ENCODE data around the gene TYMP. TPM values are rescaled to one million over a fixed set of nuclear protein-coding genes. Genes with fewer than 3 reads are reported as not detected.

TYMP gene
- total and polyA plus RNA-seq, 10 of the 15 experiments (the other 5 are each of a cell fraction or from before 2014, with no cell fraction given) = 0.42 to 57.8 (median 24.6) TPM

DNA sequence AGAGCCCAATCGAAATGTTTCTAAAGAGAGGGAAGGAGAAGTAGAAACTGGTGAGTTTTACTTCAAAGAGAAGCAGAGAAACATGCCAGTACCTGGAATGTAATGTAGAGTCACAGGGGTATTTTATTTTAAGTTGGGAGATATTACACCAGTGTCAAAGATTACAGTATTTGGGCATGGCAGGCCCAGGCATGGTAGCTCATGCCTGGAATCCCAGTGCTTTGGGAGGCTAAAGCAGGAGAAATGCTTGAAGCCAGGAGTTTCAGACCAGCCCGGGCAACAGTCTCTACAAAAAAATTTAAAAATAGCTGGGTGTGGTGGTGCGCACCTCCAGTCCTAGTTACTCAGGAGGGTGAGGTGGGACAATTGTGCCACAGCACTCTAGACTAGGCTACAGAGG is 30.2 kb upstream of the TYMP start (continued):
- TF ChIP-seq, protein P1, sequence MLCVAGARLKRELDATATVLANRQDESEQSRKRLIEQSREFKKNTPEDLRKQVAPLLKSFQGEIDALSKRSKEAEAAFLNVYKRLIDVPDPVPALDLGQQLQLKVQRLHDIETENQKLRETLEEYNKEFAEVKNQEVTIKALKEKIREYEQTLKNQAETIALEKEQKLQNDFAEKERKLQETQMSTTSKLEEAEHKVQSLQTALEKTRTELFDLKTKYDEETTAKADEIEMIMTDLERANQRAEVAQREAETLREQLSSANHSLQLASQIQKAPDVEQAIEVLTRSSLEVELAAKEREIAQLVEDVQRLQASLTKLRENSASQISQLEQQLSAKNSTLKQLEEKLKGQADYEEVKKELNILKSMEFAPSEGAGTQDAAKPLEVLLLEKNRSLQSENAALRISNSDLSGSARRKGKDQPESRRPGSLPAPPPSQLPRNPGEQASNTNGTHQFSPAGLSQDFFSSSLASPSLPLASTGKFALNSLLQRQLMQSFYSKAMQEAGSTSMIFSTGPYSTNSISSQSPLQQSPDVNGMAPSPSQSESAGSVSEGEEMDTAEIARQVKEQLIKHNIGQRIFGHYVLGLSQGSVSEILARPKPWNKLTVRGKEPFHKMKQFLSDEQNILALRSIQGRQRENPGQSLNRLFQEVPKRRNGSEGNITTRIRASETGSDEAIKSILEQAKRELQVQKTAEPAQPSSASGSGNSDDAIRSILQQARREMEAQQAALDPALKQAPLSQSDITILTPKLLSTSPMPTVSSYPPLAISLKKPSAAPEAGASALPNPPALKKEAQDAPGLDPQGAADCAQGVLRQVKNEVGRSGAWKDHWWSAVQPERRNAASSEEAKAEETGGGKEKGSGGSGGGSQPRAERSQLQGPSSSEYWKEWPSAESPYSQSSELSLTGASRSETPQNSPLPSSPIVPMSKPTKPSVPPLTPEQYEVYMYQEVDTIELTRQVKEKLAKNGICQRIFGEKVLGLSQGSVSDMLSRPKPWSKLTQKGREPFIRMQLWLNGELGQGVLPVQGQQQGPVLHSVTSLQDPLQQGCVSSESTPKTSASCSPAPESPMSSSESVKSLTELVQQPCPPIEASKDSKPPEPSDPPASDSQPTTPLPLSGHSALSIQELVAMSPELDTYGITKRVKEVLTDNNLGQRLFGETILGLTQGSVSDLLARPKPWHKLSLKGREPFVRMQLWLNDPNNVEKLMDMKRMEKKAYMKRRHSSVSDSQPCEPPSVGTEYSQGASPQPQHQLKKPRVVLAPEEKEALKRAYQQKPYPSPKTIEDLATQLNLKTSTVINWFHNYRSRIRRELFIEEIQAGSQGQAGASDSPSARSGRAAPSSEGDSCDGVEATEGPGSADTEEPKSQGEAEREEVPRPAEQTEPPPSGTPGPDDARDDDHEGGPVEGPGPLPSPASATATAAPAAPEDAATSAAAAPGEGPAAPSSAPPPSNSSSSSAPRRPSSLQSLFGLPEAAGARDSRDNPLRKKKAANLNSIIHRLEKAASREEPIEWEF (IDR thresholded peaks at IDR 0.05; ENCODE audit: insufficient replicate concordance, low read depth, low read length) = no peak

DNA sequence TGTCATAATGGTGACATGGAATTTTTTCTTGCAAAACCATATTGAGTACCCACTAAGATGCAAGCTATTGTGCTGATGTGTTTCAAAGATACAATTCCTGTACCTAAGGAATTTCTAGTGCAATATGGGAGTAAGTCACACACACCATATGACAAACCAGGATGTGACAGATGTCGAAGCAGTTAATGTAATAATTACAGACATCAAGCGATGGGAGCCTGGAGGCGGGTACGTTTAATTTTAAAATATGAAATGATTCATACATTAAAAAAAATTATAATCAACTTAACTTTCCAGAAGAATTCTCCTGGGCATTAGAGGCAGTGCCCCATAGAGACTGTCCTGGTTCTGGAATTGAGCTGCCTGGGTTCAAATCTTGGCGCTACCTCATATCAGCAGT is 26.9 kb upstream of the TYMP start:
- no peaks in the 10 kb centered on the region for H3K79me2 ChIP-seq (ENCODE audit: control insufficient read depth, insufficient read depth, low read length)
- in situ Hi-C loops (cut with MboI) (no loop called here), intact Hi-C loops (cut with micrococcal nuclease; ENCODE audit: unreplicated experiment) (no loop called here)
- H2AFZ ChIP-seq (ENCODE audit: control insufficient read depth, low read depth, low read length) = no peak overlapping the region
- BruUV-seq (replicated peaks) = no TSS peak
- ATAC-seq = no peak
- no peak overlapping the region for H3K4me3 ChIP-seq
- POLR2A ChIA-PET = no interaction called here
- no peak overlapping the region for H3K4me2 ChIP-seq (ENCODE audit: control insufficient read depth, insufficient read depth)
- H3K4me1 ChIP-seq (ENCODE audit: control insufficient read depth, insufficient read depth, low read length) = no peaks in the 10 kb centered on the region
- SMC1A ChIA-PET (ENCODE audit: uncharacterized antibody, unreplicated experiment) = interaction anchor here (1.1 to 1.5 kb wide), 3 partner anchors 14 to 34 kb away, joined by 3 to 4 read pairs (median 3); no protein-coding TSS in a partner anchor
- H3K27ac ChIP-seq (ENCODE audit: control insufficient read depth, insufficient read depth) = no peak overlapping the region
- FAIRE-seq = no peak
- RAD21 ChIA-PET (ENCODE audit: unreplicated experiment) = interaction anchor here (0.9 kb wide), 2 partner anchors 9 to 30 kb away, joined by 3 read pairs; no protein-coding TSS in a partner anchor
- H3K27me3 ChIP-seq (replicated peaks in 1 of 2; ENCODE audit: control insufficient read depth in 2 of 2, insufficient read depth in 2 of 2, low read length in 1 of 2) = peaks cover 0 to 1% of the 10 kb centered on the region in 2 experiments; a peak in 1 of 4 replicates
- H3K9ac ChIP-seq (ENCODE audit: control insufficient read depth, insufficient read depth, low read length) = no peak overlapping the region
- no peaks in the 10 kb centered on the region for H3K36me3 ChIP-seq (ENCODE audit: control insufficient read depth in 2 of 2, insufficient read depth in 2 of 2, low read length in 1 of 2)
- no peaks in the 10 kb centered on the region for H4K20me1 ChIP-seq (ENCODE audit: control insufficient read depth, insufficient read depth)
- 16% methylated on average over 5 of the region's 5 CpGs for WGBS (ENCODE audit: insufficient coverage, insufficient replicate concordance, low lambda C conversion rate, missing lambda C conversion rate)
- CTCF ChIA-PET = interaction anchor here (0.7 to 1.8 kb wide), 7 partner anchors 9 to 280 kb away, joined by 3 to 6 read pairs (median 4); partner anchors contain the start of genes LMF2, NCAPH2 and SCO2
- no peaks in the 10 kb centered on the region for H3K9me3 ChIP-seq (replicated peaks; ENCODE audit: control insufficient read depth, insufficient read depth, low read length)
- no peak for DNase-seq (ENCODE audit: low read depth, low spot score)
- TF ChIP-seq JUND (IDR thresholded peaks at IDR 0.05; ENCODE audit: low read depth, low read length) (no peak), CHD1 (IDR thresholded peaks at IDR 0.05; ENCODE audit: low read depth, low read length) (no peak), TBL1XR1 (IDR thresholded peaks at IDR 0.05; ENCODE audit: low read depth, low read length) (no peak), KLF5 (IDR thresholded peaks at IDR 0.05; ENCODE audit: partially characterized antibody) (no peak), HCFC1 (IDR thresholded peaks at IDR 0.05; ENCODE audit: low read length) (no peak), BRCA1 (IDR thresholded peaks at IDR 0.05; ENCODE audit: low read depth, low read length) (no peak), MEF2A (IDR thresholded peaks at IDR 0.05; ENCODE audit: insufficient read depth, low read depth, low read length) (no peak), GABPA (IDR thresholded peaks at IDR 0.05; ENCODE audit: low read depth) (no peak), CHD4 (IDR thresholded peaks at IDR 0.05) (no peak), SRF (IDR thresholded peaks at IDR 0.05; ENCODE audit: low read depth in 2 of 2, low read length in 2 of 2) (no peak), SPI1 (IDR thresholded peaks at IDR 0.05; ENCODE audit: borderline replicate concordance, insufficient read depth, low read depth, low read length) (no peak), SP1 (IDR thresholded peaks at IDR 0.05; ENCODE audit: low read depth, low read length) (no peak)
- TF ChIP-seq, protein P2, sequence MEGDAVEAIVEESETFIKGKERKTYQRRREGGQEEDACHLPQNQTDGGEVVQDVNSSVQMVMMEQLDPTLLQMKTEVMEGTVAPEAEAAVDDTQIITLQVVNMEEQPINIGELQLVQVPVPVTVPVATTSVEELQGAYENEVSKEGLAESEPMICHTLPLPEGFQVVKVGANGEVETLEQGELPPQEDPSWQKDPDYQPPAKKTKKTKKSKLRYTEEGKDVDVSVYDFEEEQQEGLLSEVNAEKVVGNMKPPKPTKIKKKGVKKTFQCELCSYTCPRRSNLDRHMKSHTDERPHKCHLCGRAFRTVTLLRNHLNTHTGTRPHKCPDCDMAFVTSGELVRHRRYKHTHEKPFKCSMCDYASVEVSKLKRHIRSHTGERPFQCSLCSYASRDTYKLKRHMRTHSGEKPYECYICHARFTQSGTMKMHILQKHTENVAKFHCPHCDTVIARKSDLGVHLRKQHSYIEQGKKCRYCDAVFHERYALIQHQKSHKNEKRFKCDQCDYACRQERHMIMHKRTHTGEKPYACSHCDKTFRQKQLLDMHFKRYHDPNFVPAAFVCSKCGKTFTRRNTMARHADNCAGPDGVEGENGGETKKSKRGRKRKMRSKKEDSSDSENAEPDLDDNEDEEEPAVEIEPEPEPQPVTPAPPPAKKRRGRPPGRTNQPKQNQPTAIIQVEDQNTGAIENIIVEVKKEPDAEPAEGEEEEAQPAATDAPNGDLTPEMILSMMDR (IDR thresholded peaks at IDR 0.05 in 2 of 3, conservative IDR thresholded peaks at IDR 0.05 in 1 of 3; ENCODE audit: control insufficient read depth in 2 of 3, extremely low read depth in 1 of 3, insufficient read depth in 1 of 3, low read depth in 3 of 3, low read length in 3 of 3) = no peak
